Loucy (cell line): Measurements from ENCODE around the gene CCDC33.

Experiments
- H2AFZ ChIP-seq: fragments of 200-600 bp; sonication (generic); 2 replicates; pipeline ENCODE4 v1.6.0; 2016; ENCODE audit warnings: antibody characterized with exemption, mild to moderate bottlenecking, low read length, moderate library complexity
- H3F3A ChIP-seq: fragments of 200-600 bp; 2 replicates; pipeline ENCODE4 v1.6.0; 2016; ENCODE audit warnings: antibody characterized with exemption, low read depth, mild to moderate bottlenecking
- H3K27me3 ChIP-seq: fragments of 200-600 bp; sonication (generic); 2 replicates; pipeline ENCODE4 v1.6.1; 2014; ENCODE audit warnings: low read length, mild to moderate bottlenecking; ENCODE audit not compliant: insufficient read depth, poor library complexity, severe bottlenecking
- H3K36me3 ChIP-seq: fragments of 200-600 bp; sonication (generic); 2 replicates; pipeline ENCODE4 v1.6.1; 2016; ENCODE audit warnings: low read length; ENCODE audit not compliant: insufficient read depth
- H3K4me1 ChIP-seq: fragments of 200-600 bp; sonication (generic); 2 replicates; pipeline ENCODE4 v1.5.1; 2014; ENCODE audit warnings: low read length, mild to moderate bottlenecking; ENCODE audit not compliant: insufficient read depth, poor library complexity, severe bottlenecking
- H3K4me2 ChIP-seq: fragments of 200-600 bp; sonication (generic); 2 replicates; pipeline ENCODE4 v1.6.0; 2014; ENCODE audit warnings: antibody characterized with exemption, low read length, low read depth, mild to moderate bottlenecking; ENCODE audit not compliant: poor library complexity, severe bottlenecking
- H3K4me3 ChIP-seq: fragments of 200-600 bp; sonication (generic); 2 replicates; pipeline ENCODE4 v1.5.1; 2014; ENCODE audit warnings: low read length, mild to moderate bottlenecking, mixed read lengths; ENCODE audit not compliant: poor library complexity, severe bottlenecking
- H3K79me2 ChIP-seq: fragments of 200-600 bp; sonication (generic); 2 replicates; pipeline ENCODE4 v1.6.1; 2014; ENCODE audit warnings: low read length; ENCODE audit not compliant: insufficient read depth
- H3K9ac ChIP-seq: fragments of 200-600 bp; sonication (generic); 2 replicates; pipeline ENCODE4 v1.6.0; 2014; ENCODE audit warnings: mild to moderate bottlenecking, low read depth, low read length, moderate library complexity; ENCODE audit not compliant: poor library complexity, severe bottlenecking
- H3K9me2 ChIP-seq: fragments of 200-600 bp; sonication (generic); replicated peaks from 2 replicates; pipeline ENCODE4 v1.6.1; 2016; ENCODE audit warnings: low read depth, low read length, mixed read lengths
- H3K9me3 ChIP-seq: fragments of 200-600 bp; sonication (generic); 2 replicates; pipeline ENCODE4 v1.6.1; 2014; ENCODE audit warnings: mild to moderate bottlenecking, antibody characterized with exemption, low read length, low read depth; ENCODE audit not compliant: insufficient read depth
- H4K20me1 ChIP-seq: fragments of 200-600 bp; sonication (generic); 2 replicates; pipeline ENCODE4 v1.6.0; 2014; ENCODE audit warnings: antibody characterized with exemption, low read length, mild to moderate bottlenecking; ENCODE audit not compliant: insufficient read depth, poor library complexity, severe bottlenecking
- EZH2phosphoT487 ChIP-seq: fragments of 200-600 bp; IDR thresholded peaks from 2 replicates; pipeline ENCODE4 v1.6.1; 2018; ENCODE audit warnings: antibody characterized with exemption, mild to moderate bottlenecking, moderate library complexity, borderline replicate concordance
- TF ChIP-seq, protein P1 (sequence below): fragments of 200-600 bp; sonication (generic); conservative IDR thresholded peaks from 2 replicates; pipeline ENCODE4 v1.5.1; 2014; ENCODE audit warnings: mild to moderate bottlenecking, antibody characterized with exemption, low read length

The CCDC33 gene

DNA sequence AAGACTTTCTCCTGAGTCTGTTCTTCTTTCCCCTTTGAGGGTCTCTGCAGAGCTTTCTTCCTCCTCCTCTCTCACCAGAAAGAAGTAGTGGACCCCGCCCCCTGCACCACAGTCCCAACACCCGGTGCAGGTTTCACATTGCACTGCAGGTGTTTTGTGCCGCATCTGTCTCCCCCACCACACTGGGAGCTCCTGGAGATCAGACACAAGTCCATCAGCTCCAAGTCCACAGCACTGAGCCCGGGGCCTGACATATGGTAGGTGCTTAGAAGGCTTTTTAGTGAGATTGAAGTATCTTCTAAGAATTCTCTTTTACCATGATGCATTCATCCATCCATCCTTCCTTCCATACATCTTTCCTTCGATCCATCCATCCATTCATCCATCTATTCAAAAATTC, 43.4 kb upstream of the CCDC33 start:
- H3K4me1 ChIP-seq, result no peaks in the 10 kb centered on the region

DNA sequence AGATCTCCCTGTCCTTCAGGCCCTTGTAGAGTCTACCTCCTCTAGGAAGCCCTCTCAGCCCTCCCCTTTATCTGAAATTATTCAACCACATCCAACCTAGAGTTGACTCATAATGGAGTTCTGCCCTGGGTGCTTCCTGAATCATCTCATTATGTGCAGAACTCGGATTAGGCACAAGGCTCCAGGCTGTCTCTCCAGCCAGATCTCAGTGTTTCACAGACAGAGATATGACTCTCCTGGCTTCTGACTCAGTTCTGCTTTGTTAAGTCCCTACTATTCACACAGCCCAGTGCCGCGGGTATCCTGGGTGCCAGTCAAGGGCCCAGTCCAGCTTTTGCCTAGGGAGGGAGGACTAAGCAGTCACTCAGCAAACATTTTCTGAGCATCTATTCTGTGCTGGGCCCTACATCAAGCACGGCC, 42.8 kb upstream of the CCDC33 start:
- TF ChIP-seq EZH2phosphoT487, result no peak
- TF ChIP-seq, protein P1, sequence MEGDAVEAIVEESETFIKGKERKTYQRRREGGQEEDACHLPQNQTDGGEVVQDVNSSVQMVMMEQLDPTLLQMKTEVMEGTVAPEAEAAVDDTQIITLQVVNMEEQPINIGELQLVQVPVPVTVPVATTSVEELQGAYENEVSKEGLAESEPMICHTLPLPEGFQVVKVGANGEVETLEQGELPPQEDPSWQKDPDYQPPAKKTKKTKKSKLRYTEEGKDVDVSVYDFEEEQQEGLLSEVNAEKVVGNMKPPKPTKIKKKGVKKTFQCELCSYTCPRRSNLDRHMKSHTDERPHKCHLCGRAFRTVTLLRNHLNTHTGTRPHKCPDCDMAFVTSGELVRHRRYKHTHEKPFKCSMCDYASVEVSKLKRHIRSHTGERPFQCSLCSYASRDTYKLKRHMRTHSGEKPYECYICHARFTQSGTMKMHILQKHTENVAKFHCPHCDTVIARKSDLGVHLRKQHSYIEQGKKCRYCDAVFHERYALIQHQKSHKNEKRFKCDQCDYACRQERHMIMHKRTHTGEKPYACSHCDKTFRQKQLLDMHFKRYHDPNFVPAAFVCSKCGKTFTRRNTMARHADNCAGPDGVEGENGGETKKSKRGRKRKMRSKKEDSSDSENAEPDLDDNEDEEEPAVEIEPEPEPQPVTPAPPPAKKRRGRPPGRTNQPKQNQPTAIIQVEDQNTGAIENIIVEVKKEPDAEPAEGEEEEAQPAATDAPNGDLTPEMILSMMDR, result no peak
- Histone ChIP-seq H4K20me1 (no peaks in the 10 kb centered on the region), H3K4me2 (no peak overlapping the region), H3K4me3 (no peak overlapping the region), H3K4me1 (no peaks in the 10 kb centered on the region), H3K9me2 (no peaks in the 10 kb centered on the region), H3K79me2 (peaks cover 4% of the 10 kb centered on the region; the same call in 1 of the 2 replicates), H3F3A (no peaks in the 10 kb centered on the region), H3K9ac (no peak overlapping the region), H3K9me3 (no peaks in the 10 kb centered on the region), H3K27me3 (no peaks in the 10 kb centered on the region), H3K36me3 (peaks cover 46% of the 10 kb centered on the region; the same call in 1 of the 2 replicates), H2AFZ (no peak overlapping the region)

More for the DNA sequence above, 43.4 kb upstream of the CCDC33 start:
- peaks cover 46% of the 10 kb centered on the region; the same call in 1 of the 2 replicates for H3K36me3 ChIP-seq
- H4K20me1 ChIP-seq, result no peaks in the 10 kb centered on the region
- no peaks in the 10 kb centered on the region for H3K27me3 ChIP-seq
- H3K4me3 ChIP-seq, result no peak overlapping the region
- H2AFZ ChIP-seq, result no peak overlapping the region
- H3K4me2 ChIP-seq, result no peak overlapping the region
- H3F3A ChIP-seq, result no peaks in the 10 kb centered on the region
- H3K9ac ChIP-seq, result no peak overlapping the region
- no peaks in the 10 kb centered on the region for H3K9me2 ChIP-seq
- H3K79me2 ChIP-seq, result 0 out of 2 replicates have a peak, but pooled peaks cover 4% of the 10 kb centered on the region
- TF ChIP-seq, protein P1, result no peak
- TF ChIP-seq EZH2phosphoT487, result no peak
- H3K9me3 ChIP-seq, result no peaks in the 10 kb centered on the region

DNA sequence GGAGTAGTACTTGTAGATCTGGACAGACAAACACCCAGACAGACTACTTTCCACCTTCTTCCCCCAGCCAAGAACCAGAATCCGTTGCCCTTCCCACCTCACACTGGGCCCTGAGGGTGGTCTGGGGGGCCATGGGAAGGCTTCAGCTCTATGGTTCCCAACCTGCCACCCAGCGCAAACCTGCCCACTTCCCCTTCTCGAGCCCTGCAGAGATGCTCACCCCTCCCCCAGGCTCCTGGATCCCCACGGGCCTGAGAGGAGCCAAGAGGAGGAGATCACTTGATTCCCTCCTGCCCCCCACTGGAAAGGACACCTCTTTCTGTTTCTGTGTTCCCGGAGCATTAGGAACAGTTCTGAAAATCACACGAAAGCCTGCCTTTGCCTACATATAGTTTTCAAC, 42.2 kb upstream of the CCDC33 start:
- peaks cover 46% of the 10 kb centered on the region; the same call in 1 of the 2 replicates for H3K36me3 ChIP-seq
- no peaks in the 10 kb centered on the region for H3K9me3 ChIP-seq
- TF ChIP-seq, protein P1, result no peak
- no peak for TF ChIP-seq EZH2phosphoT487
- no peak overlapping the region for H2AFZ ChIP-seq
- H3K79me2 ChIP-seq, result peaks cover 10% of the 10 kb centered on the region; the same call in 1 of the 2 replicates
- no peaks in the 10 kb centered on the region for H3K9me2 ChIP-seq
- H4K20me1 ChIP-seq, result no peaks in the 10 kb centered on the region
- H3F3A ChIP-seq, result no peaks in the 10 kb centered on the region
- H3K27me3 ChIP-seq, result no peaks in the 10 kb centered on the region
- H3K4me1 ChIP-seq, result no peaks in the 10 kb centered on the region
- no peak overlapping the region for H3K4me3 ChIP-seq
- H3K9ac ChIP-seq, result no peak overlapping the region
- H3K4me2 ChIP-seq, result no peak overlapping the region
